Vagina (tissue), 2 donors: Measurements from ENCODE around the gene GPR153. TPM values are rescaled to one million over a fixed set of nuclear protein-coding genes. Genes with fewer than 3 reads are reported as not detected.
A peak's percentile ranks its signal among the peaks of the same experiment; 100 is the strongest.

Experiments
- DNase-seq, 2 donors: peaks; one replicate each; pipeline ENCODE4 v3.0.0-alpha.2; 2017; ENCODE audit errors: extremely low spot score in 2 of 2
- H3K27ac ChIP-seq: fragments of 200-600 bp; sonication (generic); one replicate; pipeline ENCODE4 v1.5.1; 2019
- H3K27me3 ChIP-seq: fragments of 200-600 bp; sonication (generic); one replicate; pipeline ENCODE4 v1.5.1; 2019
- H3K36me3 ChIP-seq, 2 donors: fragments of 200-600 bp; sonication (generic); one replicate each; pipeline ENCODE4 v1.5.1; 2017 to 2019
- H3K4me1 ChIP-seq: fragments of 200-600 bp; sonication (generic); one replicate; pipeline ENCODE4 v1.5.1; 2019
- H3K4me3 ChIP-seq, 2 donors: fragments of 200-600 bp; sonication (generic); 1 replicate in 1 of 2; 2 replicates in 1 of 2; pipeline ENCODE4 v1.5.1; 2016 to 2019
- H3K9me3 ChIP-seq: fragments of 200-600 bp; sonication (generic); one replicate; pipeline ENCODE4 v1.5.1; 2019
- CTCF ChIP-seq, 3 experiments: fragments of 450-650 bp in 2 of 3; fragments of 200-600 bp in 1 of 3; sonication (generic) in 1 of 3; IDR thresholded peaks; one replicate each; pipeline ENCODE4 v1.5.1; 2017 to 2019; ENCODE audit warnings: antibody characterized with exemption in 3 of 3, mild to moderate bottlenecking in 2 of 3, moderate library complexity in 2 of 3
- POLR2A ChIP-seq, 2 donors: fragments of 450-650 bp; IDR thresholded peaks; one replicate each; pipeline ENCODE4 v1.6.1; 2017; ENCODE audit warnings: antibody characterized with exemption in 2 of 2, mild to moderate bottlenecking in 2 of 2, moderate library complexity in 2 of 2
- POLR2AphosphoS5 ChIP-seq, 2 donors: sonication (generic); formaldehyde crosslinking; IDR thresholded peaks; one replicate each; pipeline ENCODE4 v1.9.0; 2017; ENCODE audit warnings: antibody characterized with exemption in 2 of 2, mild to moderate bottlenecking in 2 of 2, low read depth in 1 of 2; ENCODE audit not compliant: insufficient read depth in 1 of 2
- intact Hi-C: fragments of 100-400 bp; cut with DNase I; formaldehyde crosslinking; loops from one replicate; pipeline ENCODE4 v1.15.1; 2023
- total RNA-seq: library from RNA; depleted of rRNA; stranded (reverse); fragments of >200 nt; gene quantifications from one replicate; pipeline ENCODE4 v1.2.3, GENCODE V29; 2016

GPR153 gene
- total RNA-seq, 1 donor from 2014 or later, result 11.5 TPM

- H3K27ac ChIP-seq, result no peak overlapping the region
- H3K9me3 ChIP-seq, result no peaks in the 10 kb centered on the region
- no peak for TF ChIP-seq CTCF (IDR thresholded peaks at IDR 0.05)
- TF ChIP-seq POLR2AphosphoS5 (IDR thresholded peaks at IDR 0.05; ENCODE audit: insufficient read depth in 1 of 2, low read depth in 1 of 2), result no peak
- no peak for TF ChIP-seq POLR2A (IDR thresholded peaks at IDR 0.05)
- peaks cover 46% of the 10 kb centered on the region for H3K4me1 ChIP-seq
- no peak for DNase-seq
- no peaks in the 10 kb centered on the region for H3K27me3 ChIP-seq
- H3K36me3 ChIP-seq, result no peaks in the 10 kb centered on the region
- intact Hi-C loops, result no loop called here
- H3K4me3 ChIP-seq, result no peak overlapping the region
Measured at GRCh38 chr1:6209661-6210580, 51.0 kb downstream of the GPR153 start.

DNA sequence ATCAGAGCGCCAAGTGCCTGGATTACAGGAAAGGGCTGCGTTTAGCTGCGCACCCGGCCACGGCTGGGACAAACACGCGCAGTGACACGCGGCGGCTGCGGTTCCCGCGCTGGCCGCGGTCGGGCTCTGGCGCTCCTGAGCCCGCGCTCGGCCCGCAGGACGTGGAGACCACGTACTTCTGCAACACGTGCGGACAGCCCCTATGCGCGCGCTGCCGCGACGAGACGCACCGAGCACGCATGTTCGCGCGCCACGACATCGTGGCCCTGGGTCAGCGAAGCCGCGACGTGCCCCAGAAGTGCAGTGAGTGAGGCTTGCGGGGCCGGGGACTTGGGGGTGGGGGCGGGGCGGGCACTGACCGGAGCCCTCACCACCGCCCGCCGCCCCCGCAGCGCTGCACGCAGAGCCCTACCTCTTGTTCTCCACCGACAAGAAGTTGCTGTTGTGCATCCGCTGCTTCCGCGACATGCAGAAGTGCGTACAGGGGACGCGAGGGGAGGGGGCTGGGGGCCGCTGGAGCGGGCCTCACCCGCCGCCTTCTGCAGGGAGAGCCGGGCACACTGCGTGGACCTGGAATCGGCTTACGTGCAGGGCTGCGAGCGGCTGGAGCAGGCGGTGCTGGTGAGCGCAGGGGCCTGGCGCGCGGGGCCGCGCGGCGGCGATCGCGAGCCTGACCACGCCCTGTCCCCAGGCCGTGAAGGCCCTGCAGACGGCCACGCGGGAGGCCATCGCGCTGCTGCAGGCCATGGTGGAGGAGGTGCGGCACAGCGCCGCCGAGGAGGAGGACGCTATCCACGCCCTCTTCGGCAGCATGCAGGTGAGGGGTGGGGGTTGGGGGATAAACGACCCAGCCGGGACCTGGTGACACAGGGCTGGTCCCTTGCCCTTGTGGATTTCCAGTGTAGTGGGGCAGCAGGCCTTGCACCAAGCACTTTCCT is 51.9 kb downstream of the GPR153 start:
- H3K4me1 ChIP-seq, result peaks cover 52% of the 10 kb centered on the region
- no peaks in the 10 kb centered on the region for H3K27me3 ChIP-seq
- H3K27ac ChIP-seq, result no peak overlapping the region
- peak overlapping the region; percentile 40 to 41 for H3K4me3 ChIP-seq
- no peaks in the 10 kb centered on the region for H3K9me3 ChIP-seq
- no peak for TF ChIP-seq POLR2AphosphoS5 (IDR thresholded peaks at IDR 0.05; ENCODE audit: insufficient read depth in 1 of 2, low read depth in 1 of 2)
- TF ChIP-seq CTCF (IDR thresholded peaks at IDR 0.05), result peak; percentile 13 to 44 (median 38)
- TF ChIP-seq POLR2A (IDR thresholded peaks at IDR 0.05), result no peak
- DNase-seq, result no peak
- H3K36me3 ChIP-seq, result no peaks in the 10 kb centered on the region
- intact Hi-C loops, result no loop called here

GRCh38 chr1:6207921-6208320 is 53.0 kb downstream of the GPR153 start:
- no peak overlapping the region for H3K27ac ChIP-seq
- intact Hi-C loops, result no loop called here
- H3K4me3 ChIP-seq, result no peak overlapping the region
- peaks cover 52% of the 10 kb centered on the region for H3K4me1 ChIP-seq
- no peak for DNase-seq
- H3K36me3 ChIP-seq, result no peaks in the 10 kb centered on the region
- no peaks in the 10 kb centered on the region for H3K27me3 ChIP-seq
- no peaks in the 10 kb centered on the region for H3K9me3 ChIP-seq
- no peak for TF ChIP-seq POLR2AphosphoS5 (IDR thresholded peaks at IDR 0.05; ENCODE audit: insufficient read depth in 1 of 2, low read depth in 1 of 2)
- TF ChIP-seq POLR2A (IDR thresholded peaks at IDR 0.05), result no peak
- TF ChIP-seq CTCF (IDR thresholded peaks at IDR 0.05), result no peak

- Histone ChIP-seq H3K36me3 (no peaks in the 10 kb centered on the region), H3K4me3 (peak overlapping the region in 1 of 2 donors; percentile 43), H3K4me1 (peaks cover 52% of the 10 kb centered on the region), H3K27me3 (no peaks in the 10 kb centered on the region), H3K27ac (no peak overlapping the region), H3K9me3 (no peaks in the 10 kb centered on the region)
- intact Hi-C loops, result no loop called here
- TF ChIP-seq POLR2A (IDR thresholded peaks at IDR 0.05) (no peak), POLR2AphosphoS5 (IDR thresholded peaks at IDR 0.05; ENCODE audit: insufficient read depth in 1 of 2, low read depth in 1 of 2) (no peak), CTCF (IDR thresholded peaks at IDR 0.05) (no peak)
- no peak for DNase-seq
Measured at GRCh38 chr1:6207075-6207885, 53.6 kb downstream of the GPR153 start.
